ENCODE measurements around the gene MCC.

GRCh38 chr5:113331209-113331551 is 157.1 kb downstream of the MCC start:
- TF ChIP-seq CTCF (IDR thresholded peaks at IDR 0.05) (no peak), POLR2A (IDR thresholded peaks at IDR 0.05) (no peak)
